ENCODE measurements around the gene SNX32. TPM values are rescaled to one million over a fixed set of nuclear protein-coding genes. Genes with fewer than 3 reads are reported as not detected.
"Not testable (repeated sequence)": the region's sequence is repeated elsewhere in the genome, so short reads cannot be mapped to it uniquely, and the experiment has no call there.

SNX32 gene
- total RNA-seq, 1 donor from 2014 or later, result 0.47 TPM

DNA sequence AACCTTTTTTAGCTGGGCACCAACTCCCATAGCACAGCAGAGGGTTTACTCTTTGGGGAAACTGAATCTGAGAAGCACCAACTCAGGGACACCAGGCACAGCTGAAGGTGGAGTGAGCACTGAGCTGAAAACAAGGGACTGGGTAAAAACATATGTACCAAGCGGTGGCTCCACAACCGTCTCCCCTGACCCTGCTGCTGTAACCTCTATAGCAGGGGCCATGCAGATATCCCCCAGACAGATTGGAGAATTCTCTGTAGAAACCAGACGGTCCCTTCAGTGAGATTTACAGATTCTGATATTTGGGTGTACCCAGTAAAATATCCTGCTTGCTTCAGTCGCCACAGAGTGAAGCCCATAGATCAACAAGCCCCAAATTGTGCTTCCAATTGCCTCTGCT is 4.3 kb upstream of the SNX32 start:
- DNase-seq (no peak), ATAC-seq (no peak)
- intact Hi-C loops (cut with DNase I), result no loop called here
- peaks cover 13% of the 10 kb centered on the region for H3K4me1 ChIP-seq
- TF ChIP-seq, protein P1, sequence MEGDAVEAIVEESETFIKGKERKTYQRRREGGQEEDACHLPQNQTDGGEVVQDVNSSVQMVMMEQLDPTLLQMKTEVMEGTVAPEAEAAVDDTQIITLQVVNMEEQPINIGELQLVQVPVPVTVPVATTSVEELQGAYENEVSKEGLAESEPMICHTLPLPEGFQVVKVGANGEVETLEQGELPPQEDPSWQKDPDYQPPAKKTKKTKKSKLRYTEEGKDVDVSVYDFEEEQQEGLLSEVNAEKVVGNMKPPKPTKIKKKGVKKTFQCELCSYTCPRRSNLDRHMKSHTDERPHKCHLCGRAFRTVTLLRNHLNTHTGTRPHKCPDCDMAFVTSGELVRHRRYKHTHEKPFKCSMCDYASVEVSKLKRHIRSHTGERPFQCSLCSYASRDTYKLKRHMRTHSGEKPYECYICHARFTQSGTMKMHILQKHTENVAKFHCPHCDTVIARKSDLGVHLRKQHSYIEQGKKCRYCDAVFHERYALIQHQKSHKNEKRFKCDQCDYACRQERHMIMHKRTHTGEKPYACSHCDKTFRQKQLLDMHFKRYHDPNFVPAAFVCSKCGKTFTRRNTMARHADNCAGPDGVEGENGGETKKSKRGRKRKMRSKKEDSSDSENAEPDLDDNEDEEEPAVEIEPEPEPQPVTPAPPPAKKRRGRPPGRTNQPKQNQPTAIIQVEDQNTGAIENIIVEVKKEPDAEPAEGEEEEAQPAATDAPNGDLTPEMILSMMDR (IDR thresholded peaks at IDR 0.05), result no peak
- no peaks in the 10 kb centered on the region for H3K9me3 ChIP-seq
- H3K36me3 ChIP-seq, result no peaks in the 10 kb centered on the region
- no peak overlapping the region for H3K27ac ChIP-seq
- no peaks in the 10 kb centered on the region for H3K27me3 ChIP-seq (ENCODE audit: low read depth)
- H3K4me3 ChIP-seq, result no peak overlapping the region

DNA sequence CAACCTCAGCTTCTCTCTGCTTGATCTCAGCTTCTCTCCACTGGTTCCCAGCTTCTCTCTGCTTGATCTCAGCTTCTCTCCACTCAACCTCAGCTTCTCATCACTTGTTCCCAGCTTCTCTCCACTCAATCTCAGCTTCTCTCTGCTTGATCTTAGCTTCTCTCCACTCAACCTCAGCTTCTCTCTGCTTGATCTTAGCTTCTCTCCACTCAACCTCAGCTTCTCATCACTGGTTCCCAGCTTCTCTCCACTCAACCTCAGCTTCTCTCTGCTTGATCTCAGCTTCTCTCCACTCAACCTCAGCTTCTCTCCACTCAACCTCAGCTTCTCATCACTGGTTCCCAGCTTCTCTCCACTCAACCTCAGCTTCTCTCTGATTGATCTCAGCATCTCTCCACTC is 1.5 kb upstream of the SNX32 start:
- H3K27me3 ChIP-seq (ENCODE audit: low read depth); ATAC-seq; DNase-seq; H3K4me3 ChIP-seq; H3K9me3 ChIP-seq; intact Hi-C loops (cut with DNase I); H3K36me3 ChIP-seq; H3K27ac ChIP-seq: not testable (repeated sequence)
- H3K4me1 ChIP-seq, result peaks cover 13% of the 10 kb centered on the region

DNA sequence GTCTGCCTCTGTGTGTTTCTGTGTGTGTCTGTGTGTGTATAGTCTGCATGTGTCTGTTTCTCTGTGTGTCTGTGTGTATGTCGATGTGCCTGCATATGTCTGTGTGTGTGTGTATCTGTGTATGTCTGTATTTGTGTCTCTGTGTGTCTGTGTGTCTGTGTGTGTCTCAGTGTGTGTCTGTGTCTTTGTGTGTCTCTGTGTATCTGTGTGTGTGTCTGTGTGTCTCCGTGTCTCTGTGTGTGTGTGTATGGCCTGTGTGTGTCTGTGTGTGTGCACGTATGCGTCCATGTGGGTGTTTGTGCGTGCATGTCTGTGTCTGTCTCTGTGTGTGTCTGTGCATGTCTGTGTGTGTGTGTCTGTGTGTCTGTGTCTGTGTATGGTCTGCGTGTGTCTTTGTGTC is 439 bp downstream of the SNX32 start:
- intact Hi-C loops (cut with DNase I), result no loop called here
- peak overlapping the region; percentile 59 for H3K4me3 ChIP-seq
- TF ChIP-seq, protein P1 (IDR thresholded peaks at IDR 0.05), result no peak
- peaks cover 13% of the 10 kb centered on the region for H3K4me1 ChIP-seq
- no peaks in the 10 kb centered on the region for H3K9me3 ChIP-seq
- no peak overlapping the region for H3K27ac ChIP-seq
- no peaks in the 10 kb centered on the region for H3K36me3 ChIP-seq
- no peaks in the 10 kb centered on the region for H3K27me3 ChIP-seq (ENCODE audit: low read depth)
- DNase-seq (no peak), ATAC-seq (no peak)

DNA sequence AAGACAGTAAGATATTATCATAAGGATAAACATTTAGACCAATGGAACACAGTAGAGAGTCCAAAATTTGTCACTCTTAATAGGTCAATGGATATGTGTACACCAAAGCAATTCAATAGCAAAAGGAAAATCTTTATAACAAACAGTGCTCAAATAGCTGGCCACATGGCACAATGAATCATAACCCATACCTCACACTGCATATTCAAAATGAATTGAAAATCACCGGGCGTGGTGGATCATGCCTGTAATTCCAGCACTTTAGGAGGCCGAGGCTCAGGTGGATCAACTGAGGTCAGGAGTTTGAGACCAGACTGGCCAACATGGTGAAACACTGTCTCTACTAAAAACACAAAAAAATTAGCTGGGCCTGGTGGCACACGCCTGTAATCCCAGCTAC is 8.4 kb downstream of the SNX32 start:
- H3K36me3 ChIP-seq, result no peaks in the 10 kb centered on the region
- no peak overlapping the region for H3K27ac ChIP-seq
- TF ChIP-seq, protein P1 (IDR thresholded peaks at IDR 0.05), result no peak
- intact Hi-C loops (cut with DNase I), result no loop called here
- DNase-seq, result no peak
- no peak overlapping the region for H3K4me3 ChIP-seq
- no peaks in the 10 kb centered on the region for H3K27me3 ChIP-seq (ENCODE audit: low read depth)
- H3K9me3 ChIP-seq, result no peaks in the 10 kb centered on the region
- ATAC-seq, result no peak
- no peaks in the 10 kb centered on the region for H3K4me1 ChIP-seq

DNA sequence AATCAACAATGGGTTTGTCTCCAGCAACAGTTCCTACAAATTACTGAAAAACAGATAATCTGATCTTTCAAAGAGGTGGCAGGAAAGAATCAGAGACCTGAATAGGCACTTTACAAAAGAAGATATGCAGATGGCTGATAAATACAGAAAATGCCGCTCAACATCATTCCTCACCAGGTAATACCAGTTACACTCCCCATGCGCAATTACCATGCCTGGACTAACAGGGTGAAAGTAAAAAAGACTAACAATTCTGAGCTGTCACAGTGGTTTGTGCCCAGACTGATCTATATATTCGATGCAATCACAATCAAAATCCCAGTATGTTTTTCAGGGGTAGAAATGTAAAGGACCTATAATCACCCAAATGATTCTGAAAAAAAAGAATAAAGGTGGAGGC is 10.0 kb downstream of the SNX32 start:
- no peak for ATAC-seq
- Histone ChIP-seq H3K27ac (no peak overlapping the region), H3K4me1 (no peaks in the 10 kb centered on the region), H3K36me3 (no peaks in the 10 kb centered on the region), H3K27me3 (ENCODE audit: low read depth) (no peaks in the 10 kb centered on the region), H3K9me3 (no peaks in the 10 kb centered on the region), H3K4me3 (no peak overlapping the region)
- no peak for DNase-seq
- TF ChIP-seq, protein P1 (IDR thresholded peaks at IDR 0.05), result no peak
- intact Hi-C loops (cut with DNase I), result no loop called here

DNA sequence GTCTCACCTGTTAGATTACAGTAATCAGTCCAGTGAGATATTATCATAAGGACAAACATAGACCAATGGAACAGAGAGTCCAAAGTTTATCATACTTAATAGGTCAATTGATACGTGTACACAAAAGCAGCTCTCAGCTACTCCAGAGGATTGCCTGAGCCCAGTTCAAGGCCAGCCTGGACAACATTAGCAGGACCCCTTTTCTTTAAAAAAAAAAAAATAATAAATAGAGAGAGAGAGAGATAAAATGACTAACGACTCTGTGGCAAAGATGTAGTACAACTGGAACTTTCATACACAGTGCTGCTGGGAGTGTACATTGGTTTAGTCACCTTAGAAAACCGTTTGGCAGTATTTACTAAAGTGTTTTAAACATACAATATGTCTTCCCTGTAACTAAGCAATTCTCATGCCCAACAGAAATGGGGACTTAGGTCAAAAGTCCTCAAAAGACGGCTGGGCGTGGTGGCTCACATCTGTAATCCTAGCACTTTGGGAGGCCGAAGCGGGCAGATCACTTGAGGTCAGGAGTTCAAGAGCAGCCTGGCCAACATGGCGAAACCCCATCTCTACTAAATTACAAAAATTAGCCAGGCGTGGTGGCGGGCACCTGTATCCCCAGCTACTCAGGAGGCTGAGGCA is 10.6 kb downstream of the SNX32 start:
- DNase-seq, result no peak
- Histone ChIP-seq H3K27me3 (ENCODE audit: low read depth) (no peaks in the 10 kb centered on the region), H3K27ac (no peak overlapping the region), H3K36me3 (no peaks in the 10 kb centered on the region), H3K4me3 (no peak overlapping the region), H3K4me1 (no peaks in the 10 kb centered on the region), H3K9me3 (no peaks in the 10 kb centered on the region)
- intact Hi-C loops (cut with DNase I), result no loop called here
- TF ChIP-seq, protein P1 (IDR thresholded peaks at IDR 0.05), result no peak
- ATAC-seq, result no peak
